Gastroesophageal sphincter (tissue), 3 donors: ENCODE data around the gene AFF3.

Experiments
- POLR2A ChIP-seq, 2 donors: fragments of 450-650 bp; IDR thresholded peaks; one replicate each; pipeline ENCODE4 v1.6.1; 2017; ENCODE audit warnings: antibody characterized with exemption in 2 of 2, mild to moderate bottlenecking in 2 of 2, moderate library complexity in 1 of 2
- POLR2AphosphoS5 ChIP-seq: sonication (generic); formaldehyde crosslinking; IDR thresholded peaks from one replicate; pipeline ENCODE4 v1.6.1; 2017; ENCODE audit warnings: antibody characterized with exemption
- TF ChIP-seq, protein P1 (sequence below), 4 experiments: fragments of 200-600 bp in 2 of 4; fragments of 450-650 bp in 2 of 4; sonication (generic) in 1 of 4; IDR thresholded peaks; one replicate each; pipeline ENCODE4 v1.5.1; 2017 to 2019; ENCODE audit warnings: antibody characterized with exemption in 4 of 4, mild to moderate bottlenecking in 2 of 4, moderate library complexity in 2 of 4

DNA sequence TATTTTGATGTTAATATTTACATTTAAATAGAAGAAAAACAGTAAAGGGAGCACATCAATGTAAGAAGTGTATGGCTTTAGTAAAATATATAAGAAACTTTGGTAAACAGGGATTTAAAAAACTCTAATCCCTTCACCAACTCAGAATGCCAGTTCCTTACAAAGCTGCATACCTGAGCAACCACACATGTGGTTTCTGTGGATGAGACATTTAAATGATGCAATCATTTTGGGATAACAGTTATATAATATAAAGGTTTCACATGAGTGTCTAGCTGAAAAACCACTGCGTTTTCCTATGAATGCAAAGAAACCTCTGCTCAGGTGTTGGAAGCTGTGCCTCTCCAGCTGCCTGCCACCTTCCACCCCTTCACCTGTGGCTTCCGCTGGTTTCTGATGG lies 443.5 kb downstream of the AFF3 start:
- TF ChIP-seq, protein P1, sequence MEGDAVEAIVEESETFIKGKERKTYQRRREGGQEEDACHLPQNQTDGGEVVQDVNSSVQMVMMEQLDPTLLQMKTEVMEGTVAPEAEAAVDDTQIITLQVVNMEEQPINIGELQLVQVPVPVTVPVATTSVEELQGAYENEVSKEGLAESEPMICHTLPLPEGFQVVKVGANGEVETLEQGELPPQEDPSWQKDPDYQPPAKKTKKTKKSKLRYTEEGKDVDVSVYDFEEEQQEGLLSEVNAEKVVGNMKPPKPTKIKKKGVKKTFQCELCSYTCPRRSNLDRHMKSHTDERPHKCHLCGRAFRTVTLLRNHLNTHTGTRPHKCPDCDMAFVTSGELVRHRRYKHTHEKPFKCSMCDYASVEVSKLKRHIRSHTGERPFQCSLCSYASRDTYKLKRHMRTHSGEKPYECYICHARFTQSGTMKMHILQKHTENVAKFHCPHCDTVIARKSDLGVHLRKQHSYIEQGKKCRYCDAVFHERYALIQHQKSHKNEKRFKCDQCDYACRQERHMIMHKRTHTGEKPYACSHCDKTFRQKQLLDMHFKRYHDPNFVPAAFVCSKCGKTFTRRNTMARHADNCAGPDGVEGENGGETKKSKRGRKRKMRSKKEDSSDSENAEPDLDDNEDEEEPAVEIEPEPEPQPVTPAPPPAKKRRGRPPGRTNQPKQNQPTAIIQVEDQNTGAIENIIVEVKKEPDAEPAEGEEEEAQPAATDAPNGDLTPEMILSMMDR (IDR thresholded peaks at IDR 0.05), result no peak
- TF ChIP-seq POLR2A (IDR thresholded peaks at IDR 0.05) (no peak), POLR2AphosphoS5 (no peak)
